Endothelial cell of umbilical vein (primary cell): ENCODE measurements around the gene NOTCH1. TPM values are rescaled to one million over a fixed set of nuclear protein-coding genes. Genes with fewer than 3 reads are reported as not detected.

Experiments used
- BruUV-seq: library from RNA; stranded (reverse); fragments of 400-500 nt; replicated peaks from 2 replicates; lab custom pipeline; 2021; lab: Mats Ljungman, UMichigan
- CTCF ChIA-PET: fragments of 300-600, 350-600 bp; sonication (Branson Sonifier 250); formaldehyde crosslinking; loops from one replicate; lab custom pipeline; 2021; ENCODE audit warnings: antibody characterized with exemption, inconsistent platforms; lab: Charles Lee
- POLR2A ChIA-PET: fragments of 300-600, 350-600 bp; sonication (Branson Sonifier 250); formaldehyde crosslinking; loops from one replicate; lab custom pipeline; 2021; ENCODE audit warnings: antibody characterized with exemption, inconsistent platforms; lab: Charles Lee
- DNase-seq: peaks from one replicate; pipeline ENCODE4 v3.0.0-alpha.2; 2011; ENCODE audit warnings: low read depth, low spot score
- FAIRE-seq: peaks from 2 replicates; lab custom pipeline; 2011; peaks lifted over from hg19 to GRCh38; lab: Jason Lieb, UNC
- H2AFZ ChIP-seq: 2 replicates; pipeline ENCODE4 v1.6.0; 2012; ENCODE audit warnings: low read depth, low read length, control low read depth, inconsistent platforms
- H3K27ac ChIP-seq: 2 replicates; pipeline ENCODE4 v1.5.1; 2011; ENCODE audit warnings: low read depth, mild to moderate bottlenecking, control low read depth, low read length, moderate library complexity; ENCODE audit not compliant: insufficient read depth
- H3K27me3 ChIP-seq, 2 experiments: 2 replicates each; pipeline versions ENCODE4 v1.6.0 to v1.6.1; 2011; ENCODE audit warnings: low read length in 2 of 2, mixed read lengths in 1 of 2; ENCODE audit not compliant: control insufficient read depth in 2 of 2, insufficient read depth in 2 of 2
- H3K36me3 ChIP-seq, 2 experiments: 2 replicates in 1 of 2; 3 replicates in 1 of 2; pipeline ENCODE4 v1.5.1; 2011; ENCODE audit warnings: low read length in 2 of 2, mild to moderate bottlenecking in 1 of 2, moderate library complexity in 1 of 2; ENCODE audit not compliant: control insufficient read depth in 2 of 2, insufficient read depth in 2 of 2; ENCODE audit errors: extremely low read depth in 1 of 2
- H3K4me1 ChIP-seq: 3 replicates; pipeline ENCODE4 v1.5.1; 2011; ENCODE audit warnings: mild to moderate bottlenecking, low read length; ENCODE audit not compliant: control insufficient read depth, insufficient read depth; ENCODE audit errors: extremely low read depth
- H3K4me2 ChIP-seq: 2 replicates; pipeline ENCODE4 v1.6.1; 2011; ENCODE audit warnings: low read length, control low read depth, mixed read lengths; ENCODE audit not compliant: insufficient read depth
- H3K4me3 ChIP-seq, 3 experiments: fragments of 200-600 bp in 1 of 3; sonication (generic), shearing (Covaris generic) in 1 of 3; replicated peaks in 1 of 3; 2 replicates each; pipeline ENCODE4 v1.5.1; 2011 to 2016; ENCODE audit warnings: control low read depth in 3 of 3, low read length in 3 of 3, mild to moderate bottlenecking in 2 of 3, inconsistent platforms in 1 of 3, low read depth in 1 of 3, moderate library complexity in 1 of 3; ENCODE audit not compliant: insufficient read depth in 1 of 3
- H3K79me2 ChIP-seq: 2 replicates; pipeline ENCODE4 v1.6.0; 2012; ENCODE audit warnings: low read length, inconsistent platforms; ENCODE audit not compliant: control insufficient read depth, insufficient read depth
- H3K9ac ChIP-seq: replicated peaks from 2 replicates; pipeline ENCODE3; 2011; ENCODE audit warnings: low read length, control low read depth; ENCODE audit not compliant: insufficient read depth; ENCODE audit errors: extremely low read depth
- H3K9me1 ChIP-seq: replicated peaks from 3 replicates; pipeline ENCODE4 v1.6.0; 2011; ENCODE audit warnings: mild to moderate bottlenecking, low read length; ENCODE audit not compliant: control insufficient read depth, insufficient read depth; ENCODE audit errors: extremely low read depth
- H3K9me3 ChIP-seq: replicated peaks from 2 replicates; pipeline ENCODE4 v1.5.1; 2012; ENCODE audit warnings: low read length, inconsistent platforms; ENCODE audit not compliant: control insufficient read depth, insufficient read depth
- H4K20me1 ChIP-seq: replicated peaks from 2 replicates; pipeline ENCODE3; 2011; ENCODE audit warnings: mild to moderate bottlenecking, low read length; ENCODE audit not compliant: control insufficient read depth, insufficient read depth; ENCODE audit errors: extremely low read depth
- CTCF ChIP-seq, 2 donors: IDR thresholded peaks; 1 replicate in 1 of 2; 2 replicates in 1 of 2; pipeline ENCODE4 v1.5.1; 2011; ENCODE audit warnings: low read length in 2 of 2, mild to moderate bottlenecking in 2 of 2, moderate library complexity in 2 of 2, control low read depth in 1 of 2, inconsistent platforms in 1 of 2, low read depth in 1 of 2; ENCODE audit not compliant: insufficient read depth in 1 of 2; ENCODE audit errors: extremely low read depth in 1 of 2
- EZH2 ChIP-seq: IDR thresholded peaks from 2 replicates; pipeline ENCODE4 v1.6.1; 2012; ENCODE audit warnings: borderline replicate concordance, low read depth, mild to moderate bottlenecking, moderate library complexity, low read length, inconsistent platforms; ENCODE audit not compliant: severe bottlenecking
- FOS ChIP-seq: IDR thresholded peaks from 2 replicates; pipeline ENCODE4 v1.6.1; 2011; ENCODE audit warnings: mild to moderate bottlenecking, low read length, moderate library complexity, borderline replicate concordance; ENCODE audit not compliant: insufficient read depth
- GATA2 ChIP-seq: IDR thresholded peaks from 2 replicates; pipeline ENCODE4 v1.7.0; 2011; ENCODE audit warnings: low read depth, mild to moderate bottlenecking, moderate library complexity, mixed read lengths, low read length; ENCODE audit not compliant: insufficient read length, insufficient read depth
- JUN ChIP-seq: IDR thresholded peaks from 2 replicates; pipeline ENCODE4 v1.6.1; 2011; ENCODE audit warnings: borderline replicate concordance, low read depth; ENCODE audit not compliant: insufficient read length, insufficient read depth
- MAX ChIP-seq: IDR thresholded peaks from 2 replicates; pipeline ENCODE4 v1.6.1; 2011; ENCODE audit not compliant: insufficient read depth, insufficient read length
- MYC ChIP-seq: IDR thresholded peaks from one replicate; pipeline ENCODE4 v1.6.1; 2011; ENCODE audit warnings: mild to moderate bottlenecking, low read depth, low read length
- POLR2A ChIP-seq: IDR thresholded peaks from 2 replicates; pipeline ENCODE4 v1.6.1; 2012; ENCODE audit warnings: low read depth, mild to moderate bottlenecking, control low read depth, low read length
- POLR2AphosphoS5 ChIP-seq: IDR thresholded peaks from 2 replicates; pipeline ENCODE4 v1.6.1; 2012; ENCODE audit warnings: low read depth, mild to moderate bottlenecking, control low read depth, low read length, moderate library complexity; ENCODE audit not compliant: insufficient read depth
- dilution Hi-C: fragments of 300-500 bp; cut with MboI; formaldehyde crosslinking; loops from one replicate; pipeline ENCODE4 v1.15.0; 2019; ENCODE audit warnings: low sequenced_read_pairs; ENCODE audit not compliant: extremely low pct_ligation_motif_present
- intact Hi-C: fragments of 100-400 bp; cut with micrococcal nuclease; formaldehyde crosslinking; loops from one replicate; pipeline ENCODE4 v1.10.0; 2022
- polyA plus RNA-seq, 4 experiments: library from polyadenylated mRNA; depleted of rRNA in 3 of 4; stranded (reverse) in 3 of 4; unstranded in 1 of 4; fragments of >200 nt; gene quantifications; 2 replicates each; pipeline versions ENCODE4 v1.2.1 to v1.2.3, GENCODE V29; 2011 to 2012; ENCODE audit warnings: missing spikeins in 1 of 4
- total RNA-seq: library from RNA; stranded (reverse); gene quantifications from 2 replicates; pipeline ENCODE4 v1.2.3, GENCODE V29; 2021

Gene NOTCH1
- total and polyA plus RNA-seq, 2 donors (not counting 3 experiments of a cell fraction or from before 2014, with no cell fraction given) = 31.7 to 153 TPM

- Histone ChIP-seq H3K27me3 (no peaks in the 10 kb centered on the region), H3K79me2 (no peaks in the 10 kb centered on the region), H3K9me3 (no peaks in the 10 kb centered on the region), H3K4me3 (no peak overlapping the region), H3K4me2 (no peak overlapping the region), H2AFZ (no peak overlapping the region), H4K20me1 (peaks cover 2% of the 10 kb centered on the region), H3K9ac (no peak overlapping the region), H3K36me3 (peaks cover 23 to 52% of the 10 kb centered on the region in 2 experiments), H3K4me1 (no peaks in the 10 kb centered on the region), H3K27ac (no peak overlapping the region), H3K9me1 (no peaks in the 10 kb centered on the region)
- dilution Hi-C loops (no loop called here), intact Hi-C loops (no loop called here)
- ChIA-PET CTCF (no interaction called here), POLR2A (no interaction called here)
- DNase-seq (no peak), FAIRE-seq (no peak)
- TF ChIP-seq POLR2A (no peak), EZH2 (no peak), FOS (no peak), POLR2AphosphoS5 (no peak), MAX (no peak), JUN (no peak), CTCF (IDR thresholded peaks at IDR 0.05; ENCODE audit: extremely low read depth in 1 of 2, insufficient read depth in 1 of 2, low read depth in 1 of 2, low read length in 2 of 2) (no peak), MYC (no peak), GATA2 (no peak)
- no TSS peak for BruUV-seq
Measured at GRCh38 chr9:136495238-136495800, 50.5 kb downstream of the NOTCH1 start.
